ENCODE results near the gene TTC1. TPM values are rescaled to one million over a fixed set of nuclear protein-coding genes. Genes with fewer than 3 reads are reported as not detected.

TTC1 gene
- total and polyA plus RNA-seq, 2 of the 8 experiments (the other 6 are each of a cell fraction or from before 2014, with no cell fraction given) = 25.1 to 63.9 TPM

- Histone ChIP-seq H2BK20ac (ENCODE audit: low read length) (no peak overlapping the region), H3K4ac (replicated peaks; ENCODE audit: insufficient read length, low read depth, low read length) (no peak overlapping the region), H3K9ac (replicated peaks in 1 of 4; ENCODE audit: extremely low read depth in 1 of 4, low read depth in 3 of 4, low read length in 3 of 4) (no peak overlapping the region), H3K23ac (ENCODE audit: insufficient read length) (no peak overlapping the region), H3K4me3 (ENCODE audit: extremely low read depth in 1 of 4, insufficient read depth in 2 of 4, low read depth in 3 of 4, low read length in 4 of 4) (no peak overlapping the region), H4K20me1 (replicated peaks in 1 of 2; ENCODE audit: control insufficient read depth in 1 of 2, insufficient read depth in 2 of 2, low read length in 2 of 2) (no peaks in the 10 kb centered on the region), H2BK5ac (ENCODE audit: low read depth, low read length) (no peak overlapping the region), H2AK5ac (ENCODE audit: low read depth, low read length) (no peak overlapping the region), H2BK12ac (ENCODE audit: low read depth, low read length) (no peak overlapping the region), H3K79me1 (ENCODE audit: low read depth, low read length) (no peaks in the 10 kb centered on the region), H3K27ac (ENCODE audit: low read depth, low read length) (no peak overlapping the region), H3K27me3 (replicated peaks in 1 of 4; ENCODE audit: control insufficient read depth in 3 of 4, extremely low read depth in 1 of 4, insufficient read depth in 3 of 4, low read length in 3 of 4) (no peaks in the 10 kb centered on the region), H2AFZ (ENCODE audit: low read length) (no peak overlapping the region), H3K4me1 (replicated peaks in 1 of 4; ENCODE audit: control insufficient read depth in 3 of 4, insufficient read depth in 4 of 4, low read length in 3 of 4) (no peaks in the 10 kb centered on the region), H3K36me3 (ENCODE audit: control insufficient read depth in 2 of 4, insufficient read depth in 4 of 4, low read length in 3 of 4) (peaks cover 11 to 36% (median 20%) of the 10 kb centered on the region in 4 experiments), H3K9me3 (ENCODE audit: insufficient read depth in 2 of 2, low read depth in 1 of 2, low read length in 1 of 2) (no peaks in the 10 kb centered on the region), H4K91ac (replicated peaks; ENCODE audit: insufficient read length, low read length) (no peak overlapping the region), H3K4me2 (ENCODE audit: insufficient read depth in 1 of 2, low read depth in 2 of 2, low read length in 2 of 2) (no peak overlapping the region), H4K5ac (ENCODE audit: insufficient read length, low read depth, low read length) (no peak overlapping the region), H4K8ac (ENCODE audit: extremely low read depth, insufficient read depth, low read length) (no peak overlapping the region), H3K79me2 (ENCODE audit: control insufficient read depth in 1 of 2, insufficient read depth in 2 of 2, low read length in 2 of 2) (peaks cover 0 to 13% of the 10 kb centered on the region in 2 experiments; a peak in 2 of 4 replicates), H3K23me2 (ENCODE audit: low read depth, low read length) (no peaks in the 10 kb centered on the region), H3K56ac (replicated peaks; ENCODE audit: insufficient read length, low read depth, low read length) (no peak overlapping the region), H2BK120ac (replicated peaks; ENCODE audit: low read depth, low read length) (no peak overlapping the region), H2BK15ac (ENCODE audit: low read length) (no peak overlapping the region), H3K18ac (ENCODE audit: extremely low read depth, low read length) (no peak overlapping the region), H3K14ac (ENCODE audit: insufficient read length) (no peak overlapping the region)
- WGBS, 2 experiments (ENCODE audit: extremely low coverage in 1 of 2, insufficient coverage in 1 of 2, insufficient read length in 1 of 2, insufficient replicate concordance in 2 of 2, low coverage in 1 of 2, low lambda C conversion rate in 2 of 2, missing lambda C conversion rate in 1 of 2) = 93% methylated on average over 1 of the region's 1 CpG; no CpG with 5 or more reads in 1 of the 2 experiments
- FAIRE-seq (no peak), DNase-seq (ENCODE audit: low read depth in 1 of 2, low spot score in 2 of 2) (no peak)
- ChIA-PET CTCF (ENCODE audit: partially characterized antibody) (interaction anchor here (0.9 to 1.5 kb wide), 2 partner anchors 107 to 109 kb away, joined by 3 to 4 read pairs; no protein-coding TSS in a partner anchor), POLR2A (ENCODE audit: partially characterized antibody) (interaction anchor here (0.9 to 1.3 kb wide), 3 partner anchors 9 to 29 kb away, joined by 3 to 4 read pairs (median 3); partner anchors contain the start of gene PWWP2A)
- TF ChIP-seq BCL11A (IDR thresholded peaks at IDR 0.05; ENCODE audit: low read depth in 2 of 2, low read length in 2 of 2) (no peak), SIX5 (IDR thresholded peaks at IDR 0.05; ENCODE audit: low read depth, low read length) (no peak), TAF1 (IDR thresholded peaks at IDR 0.05; ENCODE audit: low read depth, low read length) (no peak), RXRA (IDR thresholded peaks at IDR 0.05; ENCODE audit: insufficient read depth, low read depth, low read length) (no peak), CTCF (IDR thresholded peaks at IDR 0.05; ENCODE audit: control extremely low read depth in 1 of 3, insufficient read depth in 1 of 3, low read depth in 1 of 3, low read length in 3 of 3) (no peak), CTBP2 (IDR thresholded peaks at IDR 0.05; ENCODE audit: borderline replicate concordance, insufficient read depth, insufficient read length, low read length) (no peak), CHD2 (IDR thresholded peaks at IDR 0.05; ENCODE audit: low read length) (no peak)
These were observed 81.1 kb downstream of the TTC1 start for GRCh38 chr5:160090059-160090458.

All from H1 (cell line).